GM18907 (cell line): ENCODE measurements around the gene HACD2.

Source experiments
- ATAC-seq: cut with Tn5 transposase; IDR thresholded peaks from one replicate; pipeline ENCODE4 v1.9.1; 2021; ENCODE audit warnings: mild to moderate bottlenecking, moderate library complexity; ENCODE audit not compliant: unreplicated experiment

Gene HACD2

GRCh38 chr3:123571973-123572365 lies 12.9 kb downstream of the HACD2 start:
- ATAC-seq: no peak

DNA sequence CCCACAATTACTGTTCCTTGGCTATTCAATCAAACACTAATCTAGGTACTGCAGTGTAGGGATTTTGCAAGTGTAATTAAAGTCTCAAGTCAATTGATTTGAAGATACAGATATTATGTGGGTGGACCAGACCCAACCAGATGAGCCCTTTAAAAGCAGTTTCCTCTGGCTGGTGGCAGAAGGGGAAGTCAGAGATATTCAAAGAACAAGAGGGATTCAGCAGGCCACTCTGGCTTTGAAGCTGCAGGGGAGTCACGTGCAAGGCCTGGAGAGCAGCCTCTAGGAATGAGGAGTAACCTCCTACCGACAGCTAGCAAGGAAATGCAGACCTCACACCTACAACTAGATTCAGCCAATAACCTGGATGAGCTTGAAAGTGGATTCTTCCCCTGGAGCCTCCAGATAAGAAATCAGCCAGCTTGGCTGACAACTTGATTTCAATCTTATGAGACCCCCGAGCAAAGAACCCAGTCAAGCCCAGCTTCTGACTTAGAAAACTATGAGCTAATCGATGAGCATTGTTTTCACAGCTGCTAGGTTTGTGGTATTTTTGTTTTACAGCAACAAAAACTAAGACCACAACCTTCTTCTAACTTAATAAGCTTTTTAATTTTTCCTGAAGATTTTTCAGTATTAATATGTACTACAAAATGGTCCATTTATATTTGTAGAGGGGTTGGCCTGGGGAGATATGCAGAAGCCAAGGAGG lies 13.4 kb downstream of the HACD2 start:
- ATAC-seq: no peak

- ATAC-seq: no peak
Measured at GRCh38 chr3:123568875-123569274, 16.0 kb downstream of the HACD2 start.

DNA sequence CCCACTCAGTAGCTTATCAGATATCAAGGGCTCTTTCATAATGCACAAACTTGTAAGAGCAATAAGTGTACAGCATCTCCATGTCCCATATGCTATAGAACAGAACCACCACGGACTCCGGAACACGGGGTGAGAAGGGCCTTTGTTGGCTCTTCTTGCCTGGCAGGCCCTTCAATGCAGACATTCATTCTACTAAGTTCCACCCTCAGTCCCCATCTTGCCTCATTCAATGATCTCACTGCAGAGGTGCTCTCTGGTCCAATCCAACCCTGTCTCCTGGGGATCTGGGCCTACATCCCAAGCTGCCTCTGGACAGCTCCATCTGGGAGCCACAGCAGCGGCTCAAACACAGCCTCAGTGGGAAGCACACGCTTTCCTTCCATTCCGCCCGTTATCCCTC lies 16.8 kb downstream of the HACD2 start:
- no peak for ATAC-seq

GRCh38 chr3:123564056-123564455 lies 20.8 kb downstream of the HACD2 start:
- no peak for ATAC-seq

DNA sequence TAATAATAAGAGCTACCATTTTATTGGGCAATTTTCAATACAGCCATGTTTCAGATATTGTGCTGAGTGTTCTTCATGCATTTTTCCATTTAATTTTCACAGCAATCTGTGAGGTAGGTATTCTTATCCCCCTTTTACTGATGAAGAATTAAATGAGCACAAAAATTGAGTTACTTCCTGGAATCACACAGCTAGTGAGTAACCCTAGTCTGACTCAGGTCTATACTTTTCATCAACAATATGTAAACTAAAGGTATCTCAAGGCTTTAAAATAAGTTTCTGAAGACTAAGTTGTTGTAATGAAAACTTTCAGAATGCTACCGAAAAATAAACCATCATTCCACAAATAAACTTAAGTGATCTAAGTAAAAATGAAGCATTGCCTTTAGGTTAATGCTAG lies 22.3 kb downstream of the HACD2 start:
- ATAC-seq: no peak

DNA sequence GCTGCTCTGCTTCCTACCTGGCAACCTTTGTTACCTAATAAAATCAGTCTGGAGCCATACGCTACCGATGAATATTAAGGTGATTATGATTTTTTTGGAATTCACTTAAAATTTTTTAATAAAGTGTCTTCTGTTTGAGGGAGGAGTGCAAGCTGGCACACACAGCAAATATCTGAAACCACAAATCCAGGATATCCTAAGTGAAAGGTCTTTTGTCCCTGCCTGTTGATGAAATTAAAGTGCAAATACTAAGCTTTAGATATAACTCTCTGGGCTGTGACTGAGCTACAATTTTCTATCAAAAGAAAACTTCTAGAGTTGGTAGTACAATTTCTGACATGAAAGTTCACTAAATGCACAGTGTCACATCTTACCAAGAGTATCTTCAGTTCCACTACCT lies 23.7 kb downstream of the HACD2 start:
- ATAC-seq: no peak

DNA sequence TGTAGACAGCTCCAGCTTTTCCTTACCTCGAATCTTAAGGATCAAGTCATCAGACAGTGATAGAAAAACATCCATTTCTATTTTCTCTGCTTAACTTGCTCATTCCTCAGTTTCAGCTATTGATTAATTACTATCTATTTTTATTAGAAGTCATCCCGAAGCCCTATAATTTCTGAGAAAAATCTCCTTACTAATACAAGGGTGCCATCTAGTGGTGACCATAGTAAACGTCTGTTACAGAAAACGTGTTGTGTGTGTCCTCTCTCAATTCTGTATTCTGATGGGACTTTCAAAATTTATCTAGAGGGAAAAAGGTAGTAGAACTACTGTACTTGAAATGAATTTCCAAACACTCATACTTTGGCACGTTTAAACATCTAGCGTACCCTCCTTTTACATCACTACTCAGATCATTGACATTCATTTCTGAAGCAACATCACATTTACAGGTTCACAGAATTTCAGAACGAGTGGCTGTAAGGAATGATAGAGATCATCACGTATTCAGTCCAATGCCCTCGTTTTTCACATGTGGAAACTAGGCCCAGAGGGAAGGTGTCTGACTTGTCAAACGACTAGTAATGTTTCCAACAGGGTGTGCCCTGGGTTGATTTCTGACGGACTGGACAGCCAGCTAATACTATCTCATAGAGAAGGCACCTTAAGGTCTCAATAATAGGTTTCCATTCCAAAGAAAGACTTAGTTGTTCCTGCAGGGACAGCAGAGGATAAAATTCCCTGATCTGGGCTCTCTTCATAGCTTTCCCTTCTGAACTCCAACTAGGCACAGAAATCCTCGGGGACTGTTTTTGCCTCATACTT lies 25.6 kb downstream of the HACD2 start:
- ATAC-seq: no peak

GRCh38 chr3:123553536-123553935 lies 31.3 kb downstream of the HACD2 start:
- no peak for ATAC-seq

DNA sequence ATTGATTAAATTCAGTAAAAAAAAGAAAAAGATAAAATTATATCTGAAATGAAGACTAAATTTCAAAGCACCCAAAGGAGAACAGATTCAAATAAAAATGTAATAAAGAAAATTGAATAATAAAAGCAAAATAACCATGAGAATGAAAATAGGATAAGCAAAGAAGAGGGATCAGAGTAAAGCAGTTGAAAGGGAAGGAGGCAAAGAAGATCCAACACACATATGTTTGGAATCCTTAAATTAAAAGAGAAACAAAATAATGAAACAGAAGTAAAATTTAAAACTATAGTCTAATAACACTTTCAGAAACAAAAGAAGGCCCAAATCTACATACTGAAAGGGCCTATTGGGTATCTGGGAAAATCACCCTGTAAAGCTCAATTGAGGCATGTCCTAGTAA lies 32.1 kb downstream of the HACD2 start:
- ATAC-seq: no peak

- ATAC-seq: no peak
Measured at GRCh38 chr3:123552095-123552714, 32.6 kb downstream of the HACD2 start.

GRCh38 chr3:123547881-123548519 lies 36.9 kb downstream of the HACD2 start:
- ATAC-seq: no peak

DNA sequence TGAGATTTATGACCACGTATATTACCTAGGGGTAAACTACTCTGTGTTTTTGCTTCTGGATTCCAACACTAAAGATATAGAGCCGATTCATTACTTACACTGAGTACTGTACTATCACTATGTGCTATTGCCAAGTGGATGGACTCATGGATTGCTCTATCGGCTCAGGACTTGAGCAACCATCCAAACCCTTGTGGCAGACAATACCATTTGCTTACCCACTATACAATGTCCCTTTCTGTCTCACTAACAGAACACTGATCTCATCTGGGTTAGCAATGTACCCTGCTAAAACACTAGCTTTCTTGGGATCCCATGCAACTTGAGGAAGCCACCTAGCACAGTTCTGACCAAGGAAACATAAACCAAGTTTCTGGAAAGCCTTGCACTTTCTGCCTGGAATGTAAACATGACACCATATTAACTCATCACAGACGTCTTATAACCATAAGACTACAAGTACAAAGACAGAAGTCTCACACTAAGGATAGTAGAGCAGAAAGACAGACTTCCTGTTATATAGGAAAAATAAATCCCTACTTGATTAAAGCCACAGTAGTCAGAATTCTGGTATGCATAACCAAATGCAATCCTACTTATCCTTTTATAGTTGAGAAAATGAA lies 38.6 kb downstream of the HACD2 start:
- ATAC-seq: no peak

DNA sequence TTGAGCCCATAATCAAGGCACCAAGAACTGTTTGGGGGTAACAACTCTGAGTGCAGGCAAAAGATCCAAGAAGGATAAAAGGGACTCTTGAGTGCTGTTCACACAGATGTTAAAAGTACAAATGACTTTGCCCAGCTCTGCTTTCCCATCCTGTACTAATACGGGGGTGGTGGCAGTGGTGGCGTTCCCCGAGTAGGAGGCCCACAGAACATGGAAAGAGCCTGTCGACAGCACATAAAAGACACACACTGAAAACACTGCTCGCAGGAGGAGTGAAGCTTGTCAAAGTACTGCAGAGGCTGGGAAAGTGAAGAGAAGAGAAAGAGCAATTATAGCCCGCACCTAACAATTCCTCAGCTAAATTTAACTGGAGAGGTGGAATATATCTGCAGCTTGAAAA lies 40.9 kb downstream of the HACD2 start:
- ATAC-seq: no peak

- ATAC-seq: no peak
Measured at GRCh38 chr3:123540285-123540684, 44.6 kb downstream of the HACD2 start.

GRCh38 chr3:123536153-123536895 lies 48.5 kb downstream of the HACD2 start:
- peak; percentile 46 for ATAC-seq

GRCh38 chr3:123535580-123535979 lies 49.3 kb downstream of the HACD2 start:
- ATAC-seq: no peak

DNA sequence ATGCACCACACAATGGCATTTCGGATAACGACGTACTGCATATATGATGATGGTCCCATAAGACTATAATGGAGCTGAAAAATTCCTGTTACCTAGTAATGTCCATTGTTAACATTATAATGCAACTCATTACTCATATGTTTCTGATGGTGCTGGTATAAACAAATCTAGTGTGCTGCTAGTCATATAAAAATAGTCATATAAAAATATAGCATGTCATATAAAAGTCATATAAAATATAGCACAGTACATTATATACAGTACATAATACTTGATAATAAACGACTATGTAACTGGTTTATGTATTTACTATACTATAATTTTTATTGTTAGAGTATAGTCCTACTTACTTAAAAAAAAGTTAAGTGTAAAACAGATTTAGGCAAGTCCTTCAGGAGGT lies 50.6 kb downstream of the HACD2 start:
- ATAC-seq: no peak

DNA sequence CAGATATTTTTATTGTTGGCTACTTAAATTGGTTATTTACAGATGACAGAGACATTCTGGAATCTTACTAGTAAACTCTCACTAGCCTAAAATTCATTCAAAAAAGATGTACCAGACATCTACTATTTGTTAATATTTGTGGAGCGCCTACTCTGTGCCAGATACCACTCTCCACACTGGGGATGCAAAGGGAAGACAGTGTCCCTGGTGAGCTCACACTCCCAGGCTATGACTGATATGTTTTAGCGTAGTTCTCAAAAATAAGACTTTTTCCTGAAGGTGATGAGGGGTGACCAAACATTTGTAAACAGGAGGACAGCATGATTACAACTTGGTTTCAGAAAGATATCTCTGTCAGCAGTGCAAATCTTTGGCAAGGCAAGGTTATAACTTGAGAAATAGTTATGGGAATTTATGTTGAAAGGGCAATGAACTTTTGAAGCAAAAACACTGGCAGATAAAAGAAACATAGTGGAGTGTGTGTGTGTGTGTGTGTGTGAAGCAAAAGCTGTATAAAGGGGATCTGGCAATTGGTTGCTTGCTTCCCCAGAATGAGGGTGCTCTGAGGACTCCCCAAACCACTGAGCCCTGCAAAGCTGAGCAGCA lies 51.2 kb downstream of the HACD2 start:
- ATAC-seq: no peak

GRCh38 chr3:123528130-123528529 lies 56.7 kb downstream of the HACD2 start:
- no peak for ATAC-seq
